Panc1 (cell line): ENCODE data around the gene SLFN12L. TPM values are rescaled to one million over a fixed set of nuclear protein-coding genes. Genes with fewer than 3 reads are reported as not detected.

Experiments
- ATAC-seq: fragments of 200-7000 bp; cut with Tn5 transposase; 2 replicates; pipeline ENCODE4 v1.9.1; 2020; ENCODE audit warnings: mild to moderate bottlenecking, moderate library complexity
- BruUV-seq: library from RNA; stranded (reverse); fragments of 400-500 nt; replicated peaks from 2 replicates; lab custom pipeline; 2021; lab: Mats Ljungman, UMichigan
- CTCF ChIA-PET: fragments of 300-600 bp; sonication (Branson Sonifier 250); formaldehyde crosslinking; loops from one replicate; lab custom pipeline; 2022; ENCODE audit warnings: antibody characterized with exemption; lab: Charles Lee
- POLR2A ChIA-PET: fragments of 300-600 bp; sonication (Branson Sonifier 250); formaldehyde crosslinking; loops from one replicate; lab custom pipeline; 2022; ENCODE audit warnings: antibody characterized with exemption; lab: Charles Lee
- DNase-seq: peaks from one replicate; pipeline ENCODE4 v3.0.0-alpha.2; 2010; ENCODE audit warnings: low read depth, low spot score
- H3K27ac ChIP-seq: 2 replicates; pipeline ENCODE4 v1.5.1; 2011; ENCODE audit warnings: mild to moderate bottlenecking, low read length, inconsistent platforms
- H3K27me3 ChIP-seq: fragments of 200-500 bp; sonication (Bioruptor generic); 2 replicates; pipeline ENCODE4 v1.6.0; 2014; ENCODE audit warnings: low read length, inconsistent platforms; ENCODE audit not compliant: control insufficient read depth, insufficient read depth
- H3K36me3 ChIP-seq: fragments of 200-500 bp; sonication (Bioruptor generic); 2 replicates; pipeline ENCODE4 v1.5.1; 2014; ENCODE audit warnings: inconsistent platforms, mild to moderate bottlenecking, low read length, moderate library complexity; ENCODE audit not compliant: control insufficient read depth, insufficient read depth
- H3K4me1 ChIP-seq: 2 replicates; pipeline ENCODE4 v1.5.1; 2011; ENCODE audit warnings: inconsistent platforms, mild to moderate bottlenecking, low read length, moderate library complexity; ENCODE audit not compliant: control insufficient read depth, insufficient read depth
- H3K4me3 ChIP-seq, 2 experiments: 2 replicates each; pipeline ENCODE4 v1.5.1; 2011 to 2012; ENCODE audit warnings: low read depth in 2 of 2, low read length in 2 of 2, mild to moderate bottlenecking in 2 of 2, inconsistent platforms in 1 of 2, moderate library complexity in 1 of 2
- H3K9me3 ChIP-seq: fragments of 200-500 bp; sonication (Bioruptor generic); 2 replicates; pipeline ENCODE4 v1.5.1; 2014; ENCODE audit warnings: low read depth, mild to moderate bottlenecking, inconsistent platforms, low read length, moderate library complexity; ENCODE audit not compliant: control insufficient read depth, insufficient read depth
- CTCF ChIP-seq: fragments of 450-650 bp; IDR thresholded peaks from 2 replicates; pipeline ENCODE4 v1.5.1; 2017; ENCODE audit warnings: mild to moderate bottlenecking
- POLR2AphosphoS5 ChIP-seq: IDR thresholded peaks from 2 replicates; pipeline ENCODE4 v1.6.1; 2012; ENCODE audit warnings: mild to moderate bottlenecking, low read depth, low read length, moderate library complexity
- SIN3A ChIP-seq: IDR thresholded peaks from 2 replicates; pipeline ENCODE4 v1.6.1; 2012; ENCODE audit warnings: low read depth, mild to moderate bottlenecking, low read length, moderate library complexity, borderline replicate concordance; ENCODE audit not compliant: insufficient read depth
- TCF7L2 ChIP-seq: IDR thresholded peaks from 2 replicates; pipeline ENCODE4 v1.6.1; 2011; ENCODE audit warnings: mild to moderate bottlenecking, low read depth, low read length, inconsistent platforms
- in situ Hi-C: cut with HindIII; loops from 2 replicates; pipeline ENCODE4 v1.10.0; 2016; ENCODE audit warnings: low sequenced_read_pairs, low pct_unique_long_range_greater_than_20kb
- intact Hi-C: fragments of 100-400 bp; cut with micrococcal nuclease; formaldehyde crosslinking; loops from one replicate; pipeline ENCODE4 v1.10.0; 2022; ENCODE audit not compliant: unreplicated experiment
- total RNA-seq: library from RNA; stranded (reverse); gene quantifications from one replicate; pipeline ENCODE4 v1.2.1, GENCODE V29; 2021; ENCODE audit not compliant: unreplicated experiment
- TF ChIP-seq, protein P1 (sequence below), 2 experiments: IDR thresholded peaks; 2 replicates each; pipeline ENCODE4 v1.6.1; 2011 to 2012; ENCODE audit warnings: low read depth in 2 of 2, control low read depth in 1 of 2, low read length in 1 of 2, mild to moderate bottlenecking in 1 of 2, moderate library complexity in 1 of 2; ENCODE audit not compliant: insufficient read depth in 1 of 2

Gene SLFN12L
- total RNA-seq, 1 experiment from 2014 or later = 0.33 TPM

DNA sequence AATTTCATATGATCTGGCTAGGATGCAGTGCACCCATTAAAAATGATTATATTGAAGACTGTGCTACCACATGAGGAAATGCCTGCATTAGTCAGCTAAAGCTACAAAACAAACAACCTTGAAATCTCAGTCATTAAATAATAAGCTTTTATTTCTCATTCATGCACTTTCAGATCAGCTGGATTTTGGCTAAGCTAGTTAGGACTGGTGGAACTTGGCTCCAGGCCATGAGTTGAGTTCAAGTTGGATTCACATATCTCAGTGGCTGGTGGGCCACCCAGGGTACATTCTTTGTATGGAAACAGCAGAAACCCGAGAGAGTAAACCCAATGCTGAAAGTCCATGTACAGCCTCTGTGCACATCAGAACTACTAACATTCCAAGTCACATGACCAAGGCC is 6.4 kb upstream of the SLFN12L start:
- Histone ChIP-seq H3K27me3 (peaks cover 4% of the 10 kb centered on the region; the same call in 1 of the 2 replicates), H3K4me3 (no peak overlapping the region), H3K4me1 (no peaks in the 10 kb centered on the region), H3K36me3 (no peaks in the 10 kb centered on the region), H3K9me3 (no peaks in the 10 kb centered on the region), H3K27ac (no peak overlapping the region)
- intact Hi-C loops = no loop called here
- no TSS peak for BruUV-seq
- in situ Hi-C loops = loop anchor here (25.0 kb wide), 2 partner anchors 232 to 357 kb away; partner anchors contain the start of gene SLC35G3
- ATAC-seq (no peak), DNase-seq (no peak)
- ChIA-PET CTCF (no interaction called here), POLR2A (no interaction called here)
- TF ChIP-seq SIN3A (no peak), POLR2AphosphoS5 (no peak), CTCF (no peak), TCF7L2 (no peak)
- TF ChIP-seq, protein P1, sequence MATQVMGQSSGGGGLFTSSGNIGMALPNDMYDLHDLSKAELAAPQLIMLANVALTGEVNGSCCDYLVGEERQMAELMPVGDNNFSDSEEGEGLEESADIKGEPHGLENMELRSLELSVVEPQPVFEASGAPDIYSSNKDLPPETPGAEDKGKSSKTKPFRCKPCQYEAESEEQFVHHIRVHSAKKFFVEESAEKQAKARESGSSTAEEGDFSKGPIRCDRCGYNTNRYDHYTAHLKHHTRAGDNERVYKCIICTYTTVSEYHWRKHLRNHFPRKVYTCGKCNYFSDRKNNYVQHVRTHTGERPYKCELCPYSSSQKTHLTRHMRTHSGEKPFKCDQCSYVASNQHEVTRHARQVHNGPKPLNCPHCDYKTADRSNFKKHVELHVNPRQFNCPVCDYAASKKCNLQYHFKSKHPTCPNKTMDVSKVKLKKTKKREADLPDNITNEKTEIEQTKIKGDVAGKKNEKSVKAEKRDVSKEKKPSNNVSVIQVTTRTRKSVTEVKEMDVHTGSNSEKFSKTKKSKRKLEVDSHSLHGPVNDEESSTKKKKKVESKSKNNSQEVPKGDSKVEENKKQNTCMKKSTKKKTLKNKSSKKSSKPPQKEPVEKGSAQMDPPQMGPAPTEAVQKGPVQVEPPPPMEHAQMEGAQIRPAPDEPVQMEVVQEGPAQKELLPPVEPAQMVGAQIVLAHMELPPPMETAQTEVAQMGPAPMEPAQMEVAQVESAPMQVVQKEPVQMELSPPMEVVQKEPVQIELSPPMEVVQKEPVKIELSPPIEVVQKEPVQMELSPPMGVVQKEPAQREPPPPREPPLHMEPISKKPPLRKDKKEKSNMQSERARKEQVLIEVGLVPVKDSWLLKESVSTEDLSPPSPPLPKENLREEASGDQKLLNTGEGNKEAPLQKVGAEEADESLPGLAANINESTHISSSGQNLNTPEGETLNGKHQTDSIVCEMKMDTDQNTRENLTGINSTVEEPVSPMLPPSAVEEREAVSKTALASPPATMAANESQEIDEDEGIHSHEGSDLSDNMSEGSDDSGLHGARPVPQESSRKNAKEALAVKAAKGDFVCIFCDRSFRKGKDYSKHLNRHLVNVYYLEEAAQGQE (IDR thresholded peaks at IDR 0.05; ENCODE audit: insufficient read depth in 1 of 2, low read depth in 2 of 2, low read length in 1 of 2) = no peak

DNA sequence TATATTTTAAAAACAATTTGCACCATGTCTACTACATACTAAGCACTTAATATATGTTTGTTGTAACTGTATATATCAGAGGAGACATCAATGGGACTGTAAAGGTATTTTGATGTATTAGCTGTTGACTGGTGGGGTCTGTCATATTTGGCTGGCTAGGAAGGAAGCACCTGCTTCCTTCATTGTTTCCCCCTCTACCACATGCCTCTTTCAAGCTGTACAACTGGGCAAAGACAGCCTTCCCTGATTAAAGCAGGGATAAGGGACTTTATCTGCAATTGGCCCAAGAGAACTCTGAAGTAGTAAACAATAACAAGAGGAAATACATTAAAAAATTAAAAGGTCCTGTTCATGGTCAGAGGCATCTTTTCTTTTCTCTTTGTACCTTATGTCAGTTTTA is 5.5 kb upstream of the SLFN12L start:
- H3K27me3 ChIP-seq = no peaks in the 10 kb centered on the region; the same call in 1 of the 2 replicates
- BruUV-seq = no TSS peak
- ChIA-PET CTCF (no interaction called here), POLR2A (no interaction called here)
- H3K9me3 ChIP-seq = no peaks in the 10 kb centered on the region
- H3K27ac ChIP-seq = no peak overlapping the region
- DNase-seq = no peak
- intact Hi-C loops = no loop called here
- H3K36me3 ChIP-seq = no peaks in the 10 kb centered on the region
- H3K4me1 ChIP-seq = no peaks in the 10 kb centered on the region
- TF ChIP-seq POLR2AphosphoS5 (no peak), TCF7L2 (no peak), CTCF (no peak), SIN3A (no peak)
- TF ChIP-seq, protein P1 (IDR thresholded peaks at IDR 0.05; ENCODE audit: insufficient read depth in 1 of 2, low read depth in 2 of 2, low read length in 1 of 2) = no peak
- no peak for ATAC-seq
- no peak overlapping the region for H3K4me3 ChIP-seq
- in situ Hi-C loops = loop anchor here (25.0 kb wide), 2 partner anchors 231 to 356 kb away; partner anchors contain the start of gene SLC35G3
